ENCODE measurements around the gene MT1B. TPM values are rescaled to one million over a fixed set of nuclear protein-coding genes. Genes with fewer than 3 reads are reported as not detected.

MT1B gene
- total and polyA plus RNA-seq, 2 of the 13 experiments (the other 11 are each of a cell fraction or from before 2014, with no cell fraction given), result 0.89 TPM; not detected in 1

DNA sequence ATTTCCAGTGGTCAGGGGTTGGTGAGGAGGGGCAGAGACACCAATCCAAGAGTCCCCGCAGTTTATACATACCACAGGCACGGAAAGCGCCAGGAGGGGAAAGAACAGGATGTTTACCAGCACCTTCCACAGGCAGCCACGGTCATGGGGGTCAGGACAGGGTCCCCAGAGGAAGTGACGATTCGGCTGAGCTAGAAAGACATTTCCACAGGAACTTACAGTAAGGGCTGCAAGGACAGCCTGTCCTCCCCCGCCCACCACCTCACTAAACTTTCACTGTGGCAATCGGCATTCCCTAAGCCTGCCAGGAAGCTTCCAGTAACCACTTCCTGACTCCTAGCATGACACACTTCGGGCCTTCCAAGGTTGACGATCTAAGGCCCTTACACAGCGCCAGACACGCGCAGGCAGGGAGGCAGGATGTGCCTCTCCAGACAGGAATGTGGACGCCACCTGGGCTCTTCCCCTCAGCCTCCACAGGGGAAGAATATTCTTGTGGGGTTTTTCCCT, 44.5 kb upstream of the MT1B start (continued):
- TF ChIP-seq PAX8 (CRISPR knock-in tag; IDR thresholded peaks at IDR 0.05; ENCODE audit: borderline replicate concordance), result no peak; the same call in 1 of the 2 replicates
- TF ChIP-seq KDM6A (CRISPR knock-in tag; IDR thresholded peaks at IDR 0.05; ENCODE audit: low read depth), result no peak
- TF ChIP-seq TFAP4 (IDR thresholded peaks at IDR 0.05; ENCODE audit: borderline replicate concordance, low read depth), result no peak; the same call in 1 of the 2 replicates
- no peak for TF ChIP-seq EEA1 (CRISPR knock-in tag; IDR thresholded peaks at IDR 0.05; ENCODE audit: borderline replicate concordance)
- TF ChIP-seq RCOR2 (CRISPR knock-in tag; IDR thresholded peaks at IDR 0.05), result no peak; the same call in 1 of the 2 replicates
- peak; percentile 58 for TF ChIP-seq YEATS4 (CRISPR knock-in tag; IDR thresholded peaks at IDR 0.05; ENCODE audit: borderline replicate concordance)
- no peak for TF ChIP-seq CBX1 (IDR thresholded peaks at IDR 0.05; ENCODE audit: low read depth)
- no peak; the same call in 1 of the 2 replicates for TF ChIP-seq GPN1 (CRISPR knock-in tag; IDR thresholded peaks at IDR 0.05; ENCODE audit: borderline replicate concordance)
- peak; percentile 75; the same call in 1 of the 2 replicates for TF ChIP-seq MTA1 (CRISPR knock-in tag; IDR thresholded peaks at IDR 0.05; ENCODE audit: borderline replicate concordance)
- TF ChIP-seq HOXA3 (CRISPR knock-in tag; IDR thresholded peaks at IDR 0.05), result peak; percentile 84; the same call in 1 of the 2 replicates
- TF ChIP-seq ZNF235 (CRISPR knock-in tag; IDR thresholded peaks at IDR 0.05; ENCODE audit: borderline replicate concordance), result 0 out of 2 replicates have a peak, but pooled peaks have one; percentile 19
- no peak for TF ChIP-seq ZNF737 (CRISPR knock-in tag; IDR thresholded peaks at IDR 0.05; ENCODE audit: borderline replicate concordance)
- TF ChIP-seq NFIC (IDR thresholded peaks at IDR 0.05; ENCODE audit: low read length), result peak; percentile 66; the same call in 1 of the 2 replicates
- TF ChIP-seq ZNF468 (CRISPR knock-in tag; IDR thresholded peaks at IDR 0.05), result 0 out of 2 replicates have a peak, but pooled peaks have one; percentile 74
- 0 out of 2 replicates have a peak, but pooled peaks have one; percentile 56 for TF ChIP-seq MIER3 (CRISPR knock-in tag; IDR thresholded peaks at IDR 0.05; ENCODE audit: borderline replicate concordance)
- TF ChIP-seq, protein P1, sequence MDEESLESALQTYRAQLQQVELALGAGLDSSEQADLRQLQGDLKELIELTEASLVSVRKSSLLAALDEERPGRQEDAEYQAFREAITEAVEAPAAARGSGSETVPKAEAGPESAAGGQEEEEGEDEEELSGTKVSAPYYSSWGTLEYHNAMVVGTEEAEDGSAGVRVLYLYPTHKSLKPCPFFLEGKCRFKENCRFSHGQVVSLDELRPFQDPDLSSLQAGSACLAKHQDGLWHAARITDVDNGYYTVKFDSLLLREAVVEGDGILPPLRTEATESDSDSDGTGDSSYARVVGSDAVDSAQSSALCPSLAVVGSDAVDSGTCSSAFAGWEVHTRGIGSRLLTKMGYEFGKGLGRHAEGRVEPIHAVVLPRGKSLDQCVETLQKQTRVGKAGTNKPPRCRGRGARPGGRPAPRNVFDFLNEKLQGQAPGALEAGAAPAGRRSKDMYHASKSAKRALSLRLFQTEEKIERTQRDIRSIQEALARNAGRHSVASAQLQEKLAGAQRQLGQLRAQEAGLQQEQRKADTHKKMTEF (CRISPR knock-in tag; IDR thresholded peaks at IDR 0.05), result peak; percentile 72
- no peak; the same call in 1 of the 2 replicates for TF ChIP-seq BRCA1 (CRISPR knock-in tag; IDR thresholded peaks at IDR 0.05)
- no peak for TF ChIP-seq ZNF720 (CRISPR knock-in tag; IDR thresholded peaks at IDR 0.05)
- peak; percentile 92 for TF ChIP-seq BORCS8-MEF2B (CRISPR knock-in tag; IDR thresholded peaks at IDR 0.05)
- TF ChIP-seq, protein P2, sequence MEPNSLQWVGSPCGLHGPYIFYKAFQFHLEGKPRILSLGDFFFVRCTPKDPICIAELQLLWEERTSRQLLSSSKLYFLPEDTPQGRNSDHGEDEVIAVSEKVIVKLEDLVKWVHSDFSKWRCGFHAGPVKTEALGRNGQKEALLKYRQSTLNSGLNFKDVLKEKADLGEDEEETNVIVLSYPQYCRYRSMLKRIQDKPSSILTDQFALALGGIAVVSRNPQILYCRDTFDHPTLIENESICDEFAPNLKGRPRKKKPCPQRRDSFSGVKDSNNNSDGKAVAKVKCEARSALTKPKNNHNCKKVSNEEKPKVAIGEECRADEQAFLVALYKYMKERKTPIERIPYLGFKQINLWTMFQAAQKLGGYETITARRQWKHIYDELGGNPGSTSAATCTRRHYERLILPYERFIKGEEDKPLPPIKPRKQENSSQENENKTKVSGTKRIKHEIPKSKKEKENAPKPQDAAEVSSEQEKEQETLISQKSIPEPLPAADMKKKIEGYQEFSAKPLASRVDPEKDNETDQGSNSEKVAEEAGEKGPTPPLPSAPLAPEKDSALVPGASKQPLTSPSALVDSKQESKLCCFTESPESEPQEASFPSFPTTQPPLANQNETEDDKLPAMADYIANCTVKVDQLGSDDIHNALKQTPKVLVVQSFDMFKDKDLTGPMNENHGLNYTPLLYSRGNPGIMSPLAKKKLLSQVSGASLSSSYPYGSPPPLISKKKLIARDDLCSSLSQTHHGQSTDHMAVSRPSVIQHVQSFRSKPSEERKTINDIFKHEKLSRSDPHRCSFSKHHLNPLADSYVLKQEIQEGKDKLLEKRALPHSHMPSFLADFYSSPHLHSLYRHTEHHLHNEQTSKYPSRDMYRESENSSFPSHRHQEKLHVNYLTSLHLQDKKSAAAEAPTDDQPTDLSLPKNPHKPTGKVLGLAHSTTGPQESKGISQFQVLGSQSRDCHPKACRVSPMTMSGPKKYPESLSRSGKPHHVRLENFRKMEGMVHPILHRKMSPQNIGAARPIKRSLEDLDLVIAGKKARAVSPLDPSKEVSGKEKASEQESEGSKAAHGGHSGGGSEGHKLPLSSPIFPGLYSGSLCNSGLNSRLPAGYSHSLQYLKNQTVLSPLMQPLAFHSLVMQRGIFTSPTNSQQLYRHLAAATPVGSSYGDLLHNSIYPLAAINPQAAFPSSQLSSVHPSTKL (CRISPR knock-in tag; IDR thresholded peaks at IDR 0.05), result peak; percentile 74
- TF ChIP-seq, protein P3, sequence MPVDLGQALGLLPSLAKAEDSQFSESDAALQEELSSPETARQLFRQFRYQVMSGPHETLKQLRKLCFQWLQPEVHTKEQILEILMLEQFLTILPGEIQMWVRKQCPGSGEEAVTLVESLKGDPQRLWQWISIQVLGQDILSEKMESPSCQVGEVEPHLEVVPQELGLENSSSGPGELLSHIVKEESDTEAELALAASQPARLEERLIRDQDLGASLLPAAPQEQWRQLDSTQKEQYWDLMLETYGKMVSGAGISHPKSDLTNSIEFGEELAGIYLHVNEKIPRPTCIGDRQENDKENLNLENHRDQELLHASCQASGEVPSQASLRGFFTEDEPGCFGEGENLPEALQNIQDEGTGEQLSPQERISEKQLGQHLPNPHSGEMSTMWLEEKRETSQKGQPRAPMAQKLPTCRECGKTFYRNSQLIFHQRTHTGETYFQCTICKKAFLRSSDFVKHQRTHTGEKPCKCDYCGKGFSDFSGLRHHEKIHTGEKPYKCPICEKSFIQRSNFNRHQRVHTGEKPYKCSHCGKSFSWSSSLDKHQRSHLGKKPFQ (CRISPR knock-in tag; IDR thresholded peaks at IDR 0.05; ENCODE audit: insufficient replicate concordance), result peak; percentile 22
- TF ChIP-seq ZNF253 (CRISPR knock-in tag; IDR thresholded peaks at IDR 0.05; ENCODE audit: borderline replicate concordance), result peak; percentile 98; the same call in 1 of the 2 replicates
- no peak for TF ChIP-seq U2AF1 (optimal IDR thresholded peaks at IDR 0.05; ENCODE audit: low read depth, low read length)
- no peak for TF ChIP-seq ZNF607 (CRISPR knock-in tag; IDR thresholded peaks at IDR 0.05; ENCODE audit: borderline replicate concordance)
